K562 (cell line): Measurements from ENCODE around the gene FADS1. TPM values are rescaled to one million over a fixed set of nuclear protein-coding genes. Genes with fewer than 3 reads are reported as not detected.

Source experiments
- ATAC-seq: fragments of 200-7000 bp; cut with Tn5 transposase; 3 replicates; pipeline ENCODE4 v1.9.1; 2020; ENCODE audit warnings: moderate library complexity
- BruUV-seq: library from RNA; stranded (reverse); fragments of 400-500 nt; replicated peaks from 2 replicates; lab custom pipeline; 2021; lab: Mats Ljungman, UMichigan
- CTCF ChIA-PET: fragments of 300-600 bp; formaldehyde crosslinking; extraction: SDS; loops from one replicate; lab custom pipeline; 2021; ENCODE audit warnings: low intra/inter-chr PET ratio; lab: Yijun Ruan, JAX
- POLR2A ChIA-PET: fragments of 300-600, 350-650 bp; sonication (Branson Sonifier 250); formaldehyde crosslinking; extraction: SDS; loops from one replicate; lab custom pipeline; 2021; ENCODE audit warnings: antibody characterized with exemption, inconsistent platforms; lab: Yijun Ruan, JAX
- DNase-seq, 4 experiments: peaks; one replicate each; pipeline versions ENCODE4 v3.0.0 to v3.0.0-alpha.2; 2011 to 2018; ENCODE audit warnings: low spot score in 3 of 4, mixed read lengths in 3 of 4; ENCODE audit errors: extremely low read depth in 1 of 4
- FAIRE-seq: peaks from 2 replicates; lab custom pipeline; 2011; peaks lifted over from hg19 to GRCh38; lab: Jason Lieb, UNC
- H2AFZ ChIP-seq: 2 replicates; pipeline ENCODE4 v1.6.0; 2011; ENCODE audit warnings: low read depth, low read length, control low read depth, inconsistent platforms
- H3K27ac ChIP-seq: fragments of 200-600 bp; 3 replicates; pipeline ENCODE4 v1.8.0; 2011; ENCODE audit warnings: low read depth, mild to moderate bottlenecking, control low read depth, inconsistent platforms, low read length, moderate library complexity, mixed read lengths; ENCODE audit errors: extremely low read depth
- H3K27me3 ChIP-seq, 2 experiments: fragments of 300-600 bp in 1 of 2; 2 replicates in 1 of 2; 3 replicates in 1 of 2; pipeline versions ENCODE4 v1.6.0 to v1.8.0; 2011; ENCODE audit warnings: inconsistent platforms in 2 of 2, low read length in 2 of 2, mild to moderate bottlenecking in 1 of 2, mixed read lengths in 1 of 2, moderate library complexity in 1 of 2; ENCODE audit not compliant: control insufficient read depth in 2 of 2, insufficient read depth in 2 of 2
- H3K36me3 ChIP-seq: fragments of 300-600 bp; 3 replicates; pipeline ENCODE4 v1.8.0; 2011; ENCODE audit warnings: mild to moderate bottlenecking, low read length, inconsistent platforms; ENCODE audit not compliant: control insufficient read depth, insufficient read depth
- H3K4me1 ChIP-seq, 2 experiments: fragments of 200-600 bp in 1 of 2; replicated peaks in 1 of 2; 2 replicates in 1 of 2; 3 replicates in 1 of 2; pipeline versions ENCODE4 v1.5.1 to v1.8.0; 2011; ENCODE audit warnings: inconsistent platforms in 2 of 2, low read length in 2 of 2, mild to moderate bottlenecking in 1 of 2, mixed read lengths in 1 of 2, moderate library complexity in 1 of 2; ENCODE audit not compliant: control insufficient read depth in 2 of 2, insufficient read depth in 2 of 2
- H3K4me2 ChIP-seq: 2 replicates; pipeline ENCODE4 v1.6.1; 2011; ENCODE audit warnings: low read length, control low read depth, inconsistent platforms, mixed read lengths; ENCODE audit not compliant: insufficient read depth
- H3K4me3 ChIP-seq: fragments of 200-600 bp; sonication (generic), shearing (Covaris generic); 2 replicates; pipeline ENCODE4 v1.5.1; 2016; ENCODE audit warnings: control low read depth, inconsistent platforms
- H3K79me2 ChIP-seq: fragments of 200-600 bp; 3 replicates; pipeline ENCODE4 v1.8.0; 2011; ENCODE audit warnings: low read length, inconsistent platforms; ENCODE audit not compliant: control insufficient read depth, insufficient read depth
- H3K9ac ChIP-seq, 2 experiments: 2 replicates each; pipeline versions ENCODE4 v1.6.0 to v1.6.1; 2011; ENCODE audit warnings: low read depth in 2 of 2, low read length in 2 of 2, control low read depth in 1 of 2, inconsistent platforms in 1 of 2, mild to moderate bottlenecking in 1 of 2, mixed read lengths in 1 of 2; ENCODE audit not compliant: insufficient read depth in 1 of 2
- H3K9me1 ChIP-seq: one replicate; pipeline ENCODE4 v1.6.0; 2011; ENCODE audit warnings: inconsistent platforms, mild to moderate bottlenecking, low read length, moderate library complexity; ENCODE audit not compliant: control insufficient read depth, insufficient read depth
- H3K9me3 ChIP-seq: replicated peaks from 2 replicates; pipeline ENCODE4 v1.5.1; 2011; ENCODE audit warnings: low read depth, low read length, inconsistent platforms; ENCODE audit not compliant: control insufficient read depth, insufficient read depth
- H4K20me1 ChIP-seq: replicated peaks from 2 replicates; pipeline ENCODE4 v1.6.1; 2011; ENCODE audit warnings: low read length, inconsistent platforms, mixed read lengths; ENCODE audit not compliant: control insufficient read depth, insufficient read depth
- L3MBTL2 ChIP-seq: fragments of 450-650 bp; IDR thresholded peaks from 2 replicates; pipeline ENCODE4 v1.6.1; 2016; ENCODE audit warnings: mild to moderate bottlenecking, moderate library complexity
- RBFOX2 ChIP-seq: fragments of 200-400 bp; formaldehyde crosslinking; IDR thresholded peaks from 2 replicates; pipeline ENCODE4 v1.6.1; 2017; ENCODE audit warnings: low read depth, mild to moderate bottlenecking, low read length, moderate library complexity
- TEAD1 ChIP-seq, 2 experiments: fragments of 450-650 bp in 1 of 2; sonication (generic) in 1 of 2; formaldehyde crosslinking; IDR thresholded peaks; 2 replicates each; pipeline versions ENCODE4 v1.4.0 to v1.8.0; 2020 to 2022; ENCODE audit warnings: mild to moderate bottlenecking in 2 of 2, missing genetic modification reagents in 1 of 2
- ZKSCAN8 ChIP-seq: fragments of 200-800 bp; sonication (Bioruptor generic); IDR thresholded peaks from 2 replicates; pipeline ENCODE4 v1.6.1; 2016; ENCODE audit warnings: missing genetic modification characterization, missing compliant biosample characterization
- ZNF143 ChIP-seq: sonication (generic); formaldehyde crosslinking; IDR thresholded peaks from 2 replicates; pipeline ENCODE4 v1.9.0; 2022; ENCODE audit warnings: mild to moderate bottlenecking, missing genetic modification reagents
- ZNF644 ChIP-seq: fragments of 200-800 bp; sonication (Bioruptor generic); IDR thresholded peaks from 2 replicates; pipeline ENCODE4 v1.6.1; 2016; ENCODE audit warnings: low read depth, missing genetic modification characterization, missing compliant biosample characterization
- WGBS: fragments of 100-300 bp; shearing (Covaris generic); methylation state at CpG from one replicate; pipeline ENCODE4 v1.1.6; 2016; ENCODE audit warnings: low coverage, mixed read lengths; ENCODE audit not compliant: insufficient coverage; ENCODE audit errors: missing lambda C conversion rate; 5-methylcytosine and 5-hydroxymethylcytosine counted together
- in situ Hi-C: fragments of 300-500 bp; cut with MboI; formaldehyde crosslinking; loops from 4 replicates; pipeline ENCODE4 v1.15.0; 2018; ENCODE audit warnings: inconsistent platforms, mixed read lengths
- intact Hi-C: fragments of 100-400 bp; cut with micrococcal nuclease; formaldehyde crosslinking; loops from 2 replicates; pipeline ENCODE4 v1.14.2; 2022
- polyA plus RNA-seq, 8 experiments: library from polyadenylated mRNA; depleted of rRNA in 4 of 8; stranded (reverse) in 5 of 8; unstranded in 3 of 8; fragments of >200 nt; fragmentation: Nextera tagmentation in 2 of 8; fragmentation: Illumina TruSeq in 1 of 8; extraction: Ambion mirVana in 2 of 8; extraction: Trizol in 1 of 8; gene quantifications; 2 replicates each; pipeline versions ENCODE4 v1.2.1 to v1.2.3, GENCODE V29; 2011 to 2014; ENCODE audit warnings: inconsistent platforms in 1 of 8, missing spikeins in 1 of 8
- total RNA-seq, 7 experiments: library from RNA; depleted of rRNA in 6 of 7; stranded (reverse); fragments of >200 nt in 6 of 7; fragmentation: Illumina TruSeq in 2 of 7; extraction: Trizol in 2 of 7; gene quantifications; 2 replicates each; pipeline versions ENCODE4 v1.2.1 to v1.2.3, GENCODE V29; 2011 to 2021; ENCODE audit warnings: low replicate concordance in 1 of 7
- TF ChIP-seq, protein P1 (sequence below), 2 experiments: fragments of 450-650 bp in 1 of 2; sonication (generic) in 1 of 2; formaldehyde crosslinking; conservative IDR thresholded peaks; 2 replicates each; pipeline versions ENCODE4 v1.4.0 to v1.8.1; 2020 to 2022; ENCODE audit warnings: mild to moderate bottlenecking in 1 of 2, missing genetic modification reagents in 1 of 2
- TF ChIP-seq, protein P2 (sequence below): sonication (generic); formaldehyde crosslinking; IDR thresholded peaks from 2 replicates; pipeline ENCODE4 v1.8.1; 2023; ENCODE audit warnings: mild to moderate bottlenecking, missing genetic modification reagents, moderate library complexity
- TF ChIP-seq, protein P3 (sequence below): sonication (generic); formaldehyde crosslinking; IDR thresholded peaks from 2 replicates; pipeline ENCODE4 v1.8.0; 2022; ENCODE audit warnings: mild to moderate bottlenecking, missing genetic modification reagents

The FADS1 gene
- total and polyA plus RNA-seq, 9 of the 15 experiments (the other 6 are each of a cell fraction or from before 2014, with no cell fraction given), result 110 to 864 (median 364) TPM

DNA sequence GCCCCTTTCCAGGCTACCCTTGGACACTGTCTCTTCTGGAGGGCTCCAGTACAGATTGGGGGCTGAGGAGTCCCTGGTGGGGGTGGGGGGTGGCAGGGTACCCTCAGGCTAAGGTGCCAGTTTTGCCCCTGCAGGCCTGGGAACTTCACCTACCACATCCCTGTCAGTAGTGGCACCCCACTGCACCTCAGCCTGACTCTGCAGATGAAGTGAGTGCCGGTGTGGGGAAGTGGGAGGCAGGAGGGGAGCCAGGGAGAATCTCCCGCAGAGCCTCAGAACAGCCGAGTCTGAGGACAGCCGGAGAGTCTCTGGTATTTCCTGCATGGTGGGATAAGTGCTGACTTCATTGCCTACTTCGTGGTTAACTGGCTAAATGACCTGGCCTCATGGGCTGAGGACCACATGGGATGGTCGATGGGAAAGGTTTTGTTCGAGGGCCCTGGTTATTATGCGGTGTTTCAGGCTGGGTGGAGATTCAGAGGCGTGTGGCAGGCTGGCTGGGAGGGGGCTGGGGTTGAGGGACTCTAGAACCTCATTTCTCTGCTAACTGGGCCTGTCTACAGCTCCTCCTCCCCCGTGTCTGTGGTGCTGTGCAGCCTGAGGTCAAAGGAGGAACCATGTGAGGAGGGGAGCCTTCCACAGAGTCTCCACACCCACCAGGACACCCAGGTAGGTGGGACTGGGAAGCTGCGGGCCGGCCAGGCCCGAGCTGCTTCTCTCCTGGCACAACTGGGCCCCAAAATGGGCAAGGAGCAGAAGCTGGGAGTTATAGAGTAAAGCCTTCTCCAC, 32.9 kb downstream of the FADS1 start:
- no peaks in the 10 kb centered on the region for H3K9me1 ChIP-seq
- peak overlapping the region in 1 of 2 experiments; percentile 61; a peak in 1 of 4 replicates for H3K9ac ChIP-seq
- no peak overlapping the region for H3K4me3 ChIP-seq
- no peak overlapping the region for H3K4me2 ChIP-seq
- H3K79me2 ChIP-seq, result 0 out of 3 replicates have a peak, but pooled peaks cover 2% of the 10 kb centered on the region
- H4K20me1 ChIP-seq, result peaks cover 6% of the 10 kb centered on the region
- TF ChIP-seq RBFOX2 (peak; percentile 22; the same call in 1 of the 2 replicates), ZNF143 (CRISPR knock-in tag) (no peak), ZNF644 (tag) (no peak), ZKSCAN8 (CRISPR knock-in tag) (no peak), TEAD1 (CRISPR knock-in tag; IDR thresholded peaks at IDR 0.05) (0 out of 4 replicates have a peak, but pooled peaks of 1 of the 2 experiments have one; percentile 37), L3MBTL2 (no peak)
- TF ChIP-seq, protein P1, sequence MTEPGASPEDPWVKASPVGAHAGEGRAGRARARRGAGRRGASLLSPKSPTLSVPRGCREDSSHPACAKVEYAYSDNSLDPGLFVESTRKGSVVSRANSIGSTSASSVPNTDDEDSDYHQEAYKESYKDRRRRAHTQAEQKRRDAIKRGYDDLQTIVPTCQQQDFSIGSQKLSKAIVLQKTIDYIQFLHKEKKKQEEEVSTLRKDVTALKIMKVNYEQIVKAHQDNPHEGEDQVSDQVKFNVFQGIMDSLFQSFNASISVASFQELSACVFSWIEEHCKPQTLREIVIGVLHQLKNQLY (CRISPR knock-in tag; conservative IDR thresholded peaks at IDR 0.05), result no peak
- TF ChIP-seq, protein P2, sequence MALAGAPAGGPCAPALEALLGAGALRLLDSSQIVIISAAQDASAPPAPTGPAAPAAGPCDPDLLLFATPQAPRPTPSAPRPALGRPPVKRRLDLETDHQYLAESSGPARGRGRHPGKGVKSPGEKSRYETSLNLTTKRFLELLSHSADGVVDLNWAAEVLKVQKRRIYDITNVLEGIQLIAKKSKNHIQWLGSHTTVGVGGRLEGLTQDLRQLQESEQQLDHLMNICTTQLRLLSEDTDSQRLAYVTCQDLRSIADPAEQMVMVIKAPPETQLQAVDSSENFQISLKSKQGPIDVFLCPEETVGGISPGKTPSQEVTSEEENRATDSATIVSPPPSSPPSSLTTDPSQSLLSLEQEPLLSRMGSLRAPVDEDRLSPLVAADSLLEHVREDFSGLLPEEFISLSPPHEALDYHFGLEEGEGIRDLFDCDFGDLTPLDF, result no peak
- TF ChIP-seq, protein P3, sequence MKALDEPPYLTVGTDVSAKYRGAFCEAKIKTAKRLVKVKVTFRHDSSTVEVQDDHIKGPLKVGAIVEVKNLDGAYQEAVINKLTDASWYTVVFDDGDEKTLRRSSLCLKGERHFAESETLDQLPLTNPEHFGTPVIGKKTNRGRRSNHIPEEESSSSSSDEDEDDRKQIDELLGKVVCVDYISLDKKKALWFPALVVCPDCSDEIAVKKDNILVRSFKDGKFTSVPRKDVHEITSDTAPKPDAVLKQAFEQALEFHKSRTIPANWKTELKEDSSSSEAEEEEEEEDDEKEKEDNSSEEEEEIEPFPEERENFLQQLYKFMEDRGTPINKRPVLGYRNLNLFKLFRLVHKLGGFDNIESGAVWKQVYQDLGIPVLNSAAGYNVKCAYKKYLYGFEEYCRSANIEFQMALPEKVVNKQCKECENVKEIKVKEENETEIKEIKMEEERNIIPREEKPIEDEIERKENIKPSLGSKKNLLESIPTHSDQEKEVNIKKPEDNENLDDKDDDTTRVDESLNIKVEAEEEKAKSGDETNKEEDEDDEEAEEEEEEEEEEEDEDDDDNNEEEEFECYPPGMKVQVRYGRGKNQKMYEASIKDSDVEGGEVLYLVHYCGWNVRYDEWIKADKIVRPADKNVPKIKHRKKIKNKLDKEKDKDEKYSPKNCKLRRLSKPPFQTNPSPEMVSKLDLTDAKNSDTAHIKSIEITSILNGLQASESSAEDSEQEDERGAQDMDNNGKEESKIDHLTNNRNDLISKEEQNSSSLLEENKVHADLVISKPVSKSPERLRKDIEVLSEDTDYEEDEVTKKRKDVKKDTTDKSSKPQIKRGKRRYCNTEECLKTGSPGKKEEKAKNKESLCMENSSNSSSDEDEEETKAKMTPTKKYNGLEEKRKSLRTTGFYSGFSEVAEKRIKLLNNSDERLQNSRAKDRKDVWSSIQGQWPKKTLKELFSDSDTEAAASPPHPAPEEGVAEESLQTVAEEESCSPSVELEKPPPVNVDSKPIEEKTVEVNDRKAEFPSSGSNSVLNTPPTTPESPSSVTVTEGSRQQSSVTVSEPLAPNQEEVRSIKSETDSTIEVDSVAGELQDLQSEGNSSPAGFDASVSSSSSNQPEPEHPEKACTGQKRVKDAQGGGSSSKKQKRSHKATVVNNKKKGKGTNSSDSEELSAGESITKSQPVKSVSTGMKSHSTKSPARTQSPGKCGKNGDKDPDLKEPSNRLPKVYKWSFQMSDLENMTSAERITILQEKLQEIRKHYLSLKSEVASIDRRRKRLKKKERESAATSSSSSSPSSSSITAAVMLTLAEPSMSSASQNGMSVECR (CRISPR knock-in tag), result no peak
- TF ChIP-seq, all 486 proteins: peak for 2
- ATAC-seq (no peak), FAIRE-seq (no peak), DNase-seq (no peak)
- POLR2A ChIA-PET, result interaction anchor here (0.5 to 1.6 kb wide), 5 partner anchors 9 to 354 kb away, joined by 3 to 8 read pairs (median 4); partner anchors contain the start of genes CPSF7, FEN1, SDHAF2 and TMEM258
- intact Hi-C loops (no loop called here), in situ Hi-C loops (no loop called here)
- CTCF ChIA-PET, result no interaction called here
- Histone ChIP-seq H3K27ac (no peak overlapping the region), H3K4me1 (peaks cover 0 to 18% of the 10 kb centered on the region in 2 experiments; a peak in 2 of 5 replicates), H3K27me3 (no peaks in the 10 kb centered on the region), H3K36me3 (peaks cover 71% of the 10 kb centered on the region), H3K9me3 (no peaks in the 10 kb centered on the region), H2AFZ (no peak overlapping the region)
- no TSS peak for BruUV-seq
- WGBS, result 79% methylated on average over 12 of the region's 13 CpGs
